ENCODE results near the gene ADRB1.

The ADRB1 gene

GRCh38 chr10:114057855-114058254 lies 14.2 kb downstream of the ADRB1 start:
- DNase-seq (ENCODE audit: low read depth, low spot score): no peak

DNA sequence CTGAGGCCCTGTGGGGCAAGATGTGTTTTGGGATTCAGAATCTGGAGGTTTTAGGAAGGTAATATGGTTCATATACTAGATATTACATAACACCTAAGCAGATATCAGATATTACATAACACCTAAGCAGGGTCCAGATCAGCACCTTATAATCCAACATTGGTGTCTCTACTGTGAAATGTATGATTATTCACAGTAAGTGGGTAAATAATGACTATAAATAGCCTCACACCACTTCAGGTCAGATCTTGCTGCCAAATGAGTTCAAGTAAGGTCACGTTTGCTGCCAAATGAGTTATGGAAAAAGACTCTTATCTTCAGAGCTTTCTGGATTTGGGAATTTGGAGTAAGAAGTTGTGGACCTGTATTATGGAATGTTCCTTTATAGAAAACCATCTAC lies 14.6 kb downstream of the ADRB1 start:
- DNase-seq (ENCODE audit: low read depth, low spot score): no peak

DNA sequence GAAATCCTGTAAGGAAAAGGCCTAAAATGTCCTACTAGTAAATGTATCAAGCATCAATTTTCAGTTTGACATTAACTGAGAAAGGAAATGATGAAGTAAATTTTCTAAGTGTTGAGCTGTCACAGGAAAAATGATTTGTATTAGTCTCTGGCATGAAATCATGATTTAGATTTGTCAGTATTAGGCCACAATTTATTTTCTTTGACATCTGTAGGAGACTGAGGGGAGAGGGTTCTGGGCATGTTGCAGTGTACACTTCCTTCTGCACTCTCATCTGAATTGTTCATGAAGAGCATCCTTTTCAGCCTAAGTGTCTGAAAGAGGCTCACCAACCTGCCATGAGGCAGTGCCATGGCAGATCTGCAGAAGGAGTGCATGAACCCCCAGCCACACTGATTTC lies 15.9 kb downstream of the ADRB1 start:
- DNase-seq (ENCODE audit: low read depth, low spot score): no peak

DNA sequence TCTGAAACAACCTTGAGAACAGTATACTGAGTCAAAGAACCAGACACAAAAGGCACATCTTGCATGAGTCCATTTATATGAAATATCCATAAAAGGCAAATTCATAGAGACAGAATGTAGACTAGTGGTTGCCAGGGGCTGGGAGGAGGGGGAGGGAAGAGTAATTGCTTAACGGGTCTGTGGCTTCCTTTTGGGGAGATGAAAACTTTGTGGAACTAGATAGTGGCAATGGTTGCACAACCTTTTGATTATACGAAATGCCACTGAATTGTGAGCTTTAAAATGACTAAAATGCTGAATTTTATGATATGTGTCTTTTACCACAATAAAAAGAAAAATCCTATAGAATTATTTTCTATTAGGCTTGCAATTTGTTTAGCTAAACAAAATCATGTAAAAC lies 16.8 kb downstream of the ADRB1 start:
- DNase-seq (ENCODE audit: low read depth, low spot score): no peak

DNA sequence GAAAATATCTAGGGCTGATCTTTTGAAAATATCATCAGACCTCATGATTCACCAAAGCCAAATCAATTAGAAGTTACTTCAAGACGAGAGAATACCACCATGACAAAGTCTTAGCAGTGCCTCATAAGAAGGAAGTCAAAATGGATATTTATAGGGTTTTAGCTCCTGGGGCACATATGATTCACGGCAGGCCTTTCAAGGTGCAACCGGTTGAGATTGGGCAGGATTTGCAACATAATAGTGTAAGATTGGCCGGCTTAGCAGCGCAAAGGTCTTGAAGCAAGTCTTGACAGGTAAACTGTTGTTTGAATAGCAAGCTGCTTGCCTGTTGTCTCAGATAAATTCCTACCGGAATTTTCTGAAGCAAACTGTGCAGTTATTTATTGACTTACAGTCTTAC lies 17.5 kb downstream of the ADRB1 start:
- DNase-seq (ENCODE audit: low read depth, low spot score): no peak

GRCh38 chr10:114061789-114062188 lies 18.1 kb downstream of the ADRB1 start:
- DNase-seq (ENCODE audit: low read depth, low spot score): no peak

DNA sequence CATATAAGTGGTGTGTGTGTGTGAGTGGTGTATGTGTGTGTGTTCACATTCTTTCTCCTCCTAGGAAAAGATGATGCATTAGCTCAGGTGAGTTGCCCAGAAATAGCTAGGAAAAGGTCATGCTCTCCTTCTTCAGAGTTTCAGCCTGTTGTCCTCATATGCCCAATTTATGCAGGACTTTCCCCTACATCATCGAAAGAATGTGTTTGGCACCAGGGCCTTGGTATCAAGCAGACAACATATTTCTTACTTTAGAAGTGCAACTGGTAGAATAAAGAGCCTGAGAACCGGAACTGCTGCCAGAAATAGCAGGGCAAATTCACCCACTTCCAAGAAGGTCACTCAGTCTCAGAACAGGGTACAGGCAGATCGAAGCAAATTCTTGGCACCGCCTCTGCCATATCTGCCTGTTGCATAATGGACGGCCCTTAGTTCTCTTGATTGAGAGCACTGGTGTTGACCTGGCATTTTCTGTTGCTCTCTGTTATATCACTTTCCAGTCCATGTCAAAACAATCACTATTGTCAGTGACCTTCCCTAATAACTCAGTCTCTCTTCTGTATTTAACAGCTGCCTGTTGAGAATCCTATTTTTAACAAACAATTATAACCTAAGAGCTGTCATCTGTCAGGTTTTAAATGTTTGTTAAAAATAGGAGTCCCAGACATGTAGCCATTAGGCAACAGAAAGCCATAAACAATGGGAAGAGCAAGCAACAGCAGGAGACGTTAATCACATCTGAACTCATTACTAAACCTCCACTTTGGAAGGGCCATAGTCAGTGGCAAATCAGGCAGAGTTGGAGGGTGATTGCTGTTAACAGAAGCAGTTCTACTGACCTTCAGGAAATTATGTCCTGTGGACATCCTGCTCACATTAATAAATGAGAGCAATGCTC lies 20.7 kb downstream of the ADRB1 start:
- DNase-seq (ENCODE audit: low read depth, low spot score): no peak

DNA sequence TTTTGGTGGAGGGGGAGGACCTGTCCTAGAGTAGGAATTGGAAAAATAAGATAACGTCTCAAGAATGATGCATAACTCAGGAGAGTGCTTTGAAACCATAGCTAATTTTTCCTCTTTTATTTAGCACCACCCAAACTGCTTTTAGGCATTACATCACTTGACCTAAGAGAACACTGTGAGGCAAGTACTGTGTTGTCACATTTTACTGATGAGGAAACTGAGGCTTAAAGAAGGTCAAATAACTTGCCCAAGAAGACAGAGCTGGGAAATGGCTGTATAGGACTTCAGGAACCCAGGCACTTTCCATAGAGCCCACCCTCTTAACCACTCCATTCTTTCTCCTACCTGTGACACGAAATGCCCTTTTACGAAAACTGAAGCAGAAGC lies 21.4 kb downstream of the ADRB1 start:
- no peak for DNase-seq (ENCODE audit: low read depth, low spot score)

GRCh38 chr10:114068054-114068707 lies 24.5 kb downstream of the ADRB1 start:
- no peak for DNase-seq (ENCODE audit: low read depth, low spot score)

GRCh38 chr10:114070710-114071109 lies 27.0 kb downstream of the ADRB1 start:
- DNase-seq (ENCODE audit: low read depth, low spot score): no peak

GRCh38 chr10:114071178-114071577 lies 27.5 kb downstream of the ADRB1 start:
- DNase-seq (ENCODE audit: low read depth, low spot score): no peak

DNA sequence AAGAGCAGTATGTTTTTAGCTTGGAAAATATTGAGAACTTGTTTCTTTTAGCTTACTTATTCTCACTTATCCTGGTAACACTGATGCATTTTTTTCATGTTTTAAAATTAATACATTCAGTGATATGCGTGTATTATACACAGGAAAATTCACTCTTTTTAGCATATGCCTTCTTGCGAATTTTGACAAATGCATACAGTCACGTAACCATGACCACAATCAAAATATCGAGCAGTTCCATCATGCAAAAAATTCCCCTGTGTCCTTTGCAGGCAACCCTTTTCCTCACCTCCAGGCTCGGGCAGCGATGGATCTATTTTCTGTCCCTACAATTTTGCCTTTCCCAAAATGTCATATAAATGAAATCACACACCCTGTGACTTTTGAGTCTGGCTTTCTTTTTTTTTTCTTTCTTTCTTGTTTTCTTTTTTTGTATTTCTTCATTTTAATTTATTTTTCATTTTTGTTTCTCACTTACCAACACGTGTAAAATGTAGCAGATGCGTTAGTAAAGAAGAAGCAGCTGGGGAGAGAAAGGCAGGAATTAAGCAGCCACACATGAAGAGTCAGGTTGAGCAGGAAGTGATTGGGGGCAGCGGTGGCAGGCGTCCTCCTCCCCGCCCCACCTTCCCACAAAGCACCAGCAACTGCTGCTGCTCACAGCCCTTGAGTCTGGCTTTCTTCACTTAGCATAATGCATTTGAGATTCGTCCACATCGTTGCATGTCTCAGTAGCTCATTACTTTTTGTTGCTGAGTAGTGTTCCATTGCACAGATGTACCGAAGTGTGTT lies 29.9 kb downstream of the ADRB1 start:
- no peak for DNase-seq (ENCODE audit: low read depth, low spot score)

DNA sequence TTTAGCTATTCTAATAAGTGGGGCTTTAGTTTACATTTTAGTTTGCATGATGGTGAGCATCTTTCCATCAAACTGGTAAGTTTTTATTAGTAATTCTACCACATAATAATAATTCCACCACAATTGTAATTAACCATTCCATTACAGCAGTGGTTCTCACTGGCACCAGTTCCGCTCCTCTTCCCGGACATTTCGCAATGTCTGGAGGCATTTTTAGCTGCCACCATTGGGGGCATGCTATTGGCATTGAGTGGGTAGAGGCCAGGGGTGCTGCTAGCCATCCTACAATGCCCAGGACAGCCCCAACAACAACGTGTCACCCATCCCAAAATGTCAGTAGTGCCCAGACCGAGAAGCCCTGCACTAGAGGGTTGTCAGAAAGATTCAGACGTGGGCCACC lies 31.4 kb downstream of the ADRB1 start:
- DNase-seq (ENCODE audit: low read depth, low spot score): no peak

DNA sequence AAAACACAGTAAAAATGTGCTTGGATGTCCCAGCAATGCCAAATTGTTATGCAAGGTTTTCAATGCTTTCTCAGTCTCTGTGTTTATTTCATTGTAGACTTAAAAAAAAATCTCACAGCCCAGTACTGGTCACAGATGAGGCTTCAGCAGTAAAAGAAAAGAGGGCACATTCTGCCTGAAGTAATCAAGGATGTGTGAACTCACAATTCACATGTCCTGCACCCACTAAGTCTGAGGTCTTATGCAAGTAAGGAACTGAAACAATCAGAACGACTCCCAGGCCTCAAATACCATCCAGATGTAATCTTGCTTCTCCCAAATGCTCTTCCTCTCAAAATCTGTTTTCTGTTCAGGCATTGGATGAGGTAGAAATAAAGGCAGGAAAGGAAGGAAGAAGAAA lies 33.7 kb downstream of the ADRB1 start:
- DNase-seq (ENCODE audit: low read depth, low spot score): no peak

GRCh38 chr10:114077815-114078219 lies 34.2 kb downstream of the ADRB1 start:
- DNase-seq (ENCODE audit: low read depth, low spot score): no peak

DNA sequence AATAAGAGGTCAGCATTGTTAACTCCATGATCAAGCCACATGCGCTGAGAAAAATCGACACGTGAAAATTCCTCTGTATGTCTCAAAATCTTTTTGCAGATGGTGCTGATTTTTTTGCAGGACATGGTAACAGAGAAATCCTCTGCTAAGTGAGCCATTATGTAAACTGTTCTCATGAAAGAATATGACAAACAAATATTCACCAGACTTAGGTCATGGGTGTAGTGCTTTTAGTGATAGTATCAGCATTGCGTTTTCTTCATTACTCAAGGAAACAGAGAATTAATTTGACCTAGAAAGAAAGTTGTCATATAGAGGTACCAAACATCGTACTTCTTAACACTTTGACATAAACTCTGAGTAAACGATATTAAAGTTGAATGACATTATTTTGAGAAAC lies 34.7 kb downstream of the ADRB1 start:
- no peak for DNase-seq (ENCODE audit: low read depth, low spot score)

DNA sequence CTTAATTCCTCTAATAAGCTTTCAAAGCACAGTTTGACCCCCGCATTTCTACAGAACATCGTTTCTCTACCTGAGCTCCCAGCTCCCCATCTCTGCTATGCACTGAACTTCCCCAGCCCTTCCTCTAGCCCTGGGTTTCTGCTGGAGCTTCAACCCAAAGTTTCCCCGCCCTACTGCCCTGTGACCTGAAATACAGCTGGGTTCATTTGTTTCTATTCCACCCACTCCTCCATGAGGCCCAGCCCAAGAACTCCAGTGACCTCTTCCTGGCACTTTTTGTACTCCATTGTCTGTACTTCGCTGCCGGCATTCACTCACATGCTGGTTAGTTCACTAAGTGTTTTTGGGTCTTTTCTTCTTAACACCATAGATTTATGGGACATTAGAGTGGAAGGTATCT lies 35.8 kb downstream of the ADRB1 start:
- DNase-seq (ENCODE audit: low read depth, low spot score): no peak

GRCh38 chr10:114081911-114082583 lies 38.4 kb downstream of the ADRB1 start:
- DNase-seq (ENCODE audit: low read depth, low spot score): no peak

DNA sequence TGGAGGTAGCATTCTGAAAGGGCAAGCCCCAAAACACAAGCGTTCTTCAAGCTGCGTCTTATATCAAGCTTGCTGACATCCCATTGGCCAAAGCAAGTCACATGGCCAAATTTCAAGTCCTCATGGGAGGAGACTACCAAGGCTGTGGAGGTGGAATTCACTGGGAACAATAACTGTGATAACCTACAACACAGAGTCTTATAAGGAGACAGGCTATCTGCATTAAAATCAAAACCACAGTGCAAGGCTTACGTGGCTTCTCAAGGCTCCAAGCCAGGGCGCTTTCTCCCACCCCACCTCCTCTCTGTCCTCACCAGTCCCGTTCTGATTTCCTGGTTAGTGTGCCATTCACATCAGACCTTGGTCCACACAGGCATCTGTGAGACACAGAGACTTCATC lies 39.4 kb downstream of the ADRB1 start:
- no peak for DNase-seq (ENCODE audit: low read depth, low spot score)

- DNase-seq (ENCODE audit: low read depth, low spot score): no peak
Measured at GRCh38 chr10:114084215-114084614, 40.5 kb downstream of the ADRB1 start.

DNA sequence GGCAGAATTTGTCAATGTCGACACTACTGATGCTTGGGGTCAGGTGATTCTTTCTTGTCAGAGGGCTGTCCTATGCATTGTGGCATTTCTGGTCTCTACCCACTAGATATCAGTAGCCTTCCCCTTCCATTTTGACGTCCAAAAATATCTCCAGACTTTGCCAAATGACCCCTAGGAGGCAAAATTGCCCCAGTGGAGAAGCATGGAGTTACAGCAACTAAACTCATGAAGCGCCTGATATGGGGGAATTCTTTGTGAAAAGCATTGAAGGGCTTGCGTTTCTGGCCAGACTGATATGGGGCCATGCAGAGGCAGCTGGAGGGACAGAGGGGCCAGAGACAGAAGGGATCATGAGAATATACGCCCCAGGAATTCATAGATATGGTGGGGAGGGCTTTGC lies 43.6 kb downstream of the ADRB1 start:
- no peak for DNase-seq (ENCODE audit: low read depth, low spot score)

GRCh38 chr10:114087655-114088054 lies 44.0 kb downstream of the ADRB1 start:
- no peak for DNase-seq (ENCODE audit: low read depth, low spot score)
